Fibroblast of peridontal ligament (primary cell): ENCODE data around the gene TMEM179B.

ENCODE experiments used
- DNase-seq: peaks from one replicate; pipeline ENCODE4 v3.0.0-alpha.2; 2010; ENCODE audit errors: extremely low read depth

The TMEM179B gene

DNA sequence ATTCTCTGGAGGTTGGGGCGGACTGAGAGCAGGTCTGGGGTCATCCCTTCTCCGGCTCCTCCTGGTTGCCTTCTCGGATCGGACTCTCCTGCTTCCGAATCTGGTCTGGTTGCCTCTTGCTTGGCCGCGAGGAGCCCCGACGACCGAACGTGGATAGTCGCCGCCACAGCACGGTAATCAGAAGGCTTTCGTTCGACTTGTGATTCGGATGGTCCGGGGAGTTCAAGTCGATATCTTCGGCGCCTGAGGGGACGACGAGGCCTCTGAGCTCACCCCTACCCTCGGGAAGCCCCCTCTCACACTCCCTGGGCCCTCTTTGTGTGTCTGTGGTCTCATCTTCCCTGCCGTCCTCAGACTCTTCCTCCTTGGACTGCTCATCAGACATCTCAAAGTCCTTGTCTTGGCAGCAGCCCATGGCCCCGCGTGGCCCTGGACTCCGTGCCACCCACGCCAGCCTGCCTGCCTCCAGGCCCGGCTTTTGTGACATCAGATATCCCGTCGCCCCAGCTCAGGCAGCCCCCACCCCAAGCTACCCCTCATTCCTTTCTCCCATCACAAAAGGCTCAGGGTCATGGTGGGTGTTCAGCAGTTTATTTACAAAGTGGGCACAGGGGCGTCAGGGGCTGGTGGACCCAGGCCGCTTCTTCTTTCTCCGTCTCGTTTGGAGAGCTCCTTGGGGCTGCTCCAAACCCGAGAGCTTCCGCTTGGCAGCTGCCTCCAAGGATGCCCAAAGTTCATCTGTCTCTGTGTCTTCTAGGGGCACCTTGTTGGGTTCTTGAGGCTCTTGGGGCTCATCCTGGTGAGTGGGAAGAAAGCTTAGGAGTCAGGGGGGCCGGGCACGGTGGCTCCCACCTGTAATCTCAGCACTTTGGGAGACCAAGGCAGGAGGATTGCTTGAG is 45.4 kb downstream of the TMEM179B start, which contains the start of gene TEX54:
Gene TEX54 (minus strand): TSS at position 506 of the 899 bp plus-strand sequence.
- DNase-seq = no peak

DNA sequence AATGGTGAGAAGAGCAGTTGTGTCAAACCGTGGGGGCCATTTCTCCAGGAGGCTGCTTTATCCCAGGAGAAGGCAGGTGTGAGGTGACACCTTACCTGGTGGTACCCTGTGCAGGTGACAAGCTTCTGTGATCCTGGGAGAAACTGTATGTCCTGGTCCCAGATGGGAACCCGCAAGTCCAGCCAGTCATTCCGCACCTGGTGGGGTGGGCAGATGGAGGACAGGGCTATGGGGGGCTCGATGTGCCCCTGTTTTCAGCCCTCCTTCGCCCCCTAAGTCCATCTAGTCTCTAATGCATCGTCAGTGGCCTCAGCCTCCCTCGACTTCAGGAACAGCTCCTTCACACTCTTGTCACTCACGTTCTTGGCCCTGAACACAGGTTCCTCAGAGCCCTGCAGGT is 48.1 kb downstream of the TMEM179B start:
- no peak for DNase-seq

- DNase-seq = peak; percentile 93
These were observed 52.1 kb downstream of the TMEM179B start, which contains the start of gene WDR74 for GRCh38 chr11:62839050-62839945. TSS of gene WDR74 (minus strand) at chr11:62839590. CDS start at chr11:62839570, 20 bp downstream.
